WTC11 (cell line): ENCODE data around the gene RSL1D1. TPM values are rescaled to one million over a fixed set of nuclear protein-coding genes. Genes with fewer than 3 reads are reported as not detected.

ENCODE experiments used
- ATAC-seq: fragments of 200-7000 bp; cut with Tn5 transposase; 2 replicates; pipeline ENCODE4 v1.10.0; 2021; ENCODE audit warnings: mild to moderate bottlenecking, moderate library complexity
- CTCF ChIA-PET: fragments of 300-600 bp; sonication (Branson Sonifier 250); formaldehyde crosslinking; loops from one replicate; lab custom pipeline; 2021; ENCODE audit warnings: antibody characterized with exemption; lab: Charles Lee
- POLR2A ChIA-PET: fragments of 350-600 bp; sonication (Branson Sonifier 250); formaldehyde crosslinking; loops from one replicate; lab custom pipeline; 2021; ENCODE audit warnings: antibody characterized with exemption; lab: Charles Lee
- DNase-seq: peaks from one replicate; pipeline ENCODE4 v3.0.0; 2021; ENCODE audit warnings: low spot score
- H3K27ac Mint-ChIP-seq: 2 replicates; pipeline ENCODE4 v1.8.0; 2021; ENCODE audit warnings: mixed read lengths
- H3K27me3 Mint-ChIP-seq: 2 replicates; pipeline ENCODE4 v1.8.0; 2021; ENCODE audit warnings: low read depth, mild to moderate bottlenecking, moderate library complexity, mixed read lengths
- H3K36me3 Mint-ChIP-seq: 2 replicates; pipeline ENCODE4 v1.8.0; 2021; ENCODE audit warnings: mixed read lengths
- H3K4me1 Mint-ChIP-seq: 2 replicates; pipeline ENCODE4 v1.8.0; 2022; ENCODE audit warnings: mixed read lengths
- H3K4me3 Mint-ChIP-seq: 2 replicates; pipeline ENCODE4 v1.8.0; 2021; ENCODE audit warnings: mild to moderate bottlenecking, moderate library complexity, mixed read lengths
- H3K9me3 Mint-ChIP-seq: 2 replicates; pipeline ENCODE4 v1.8.0; 2021; ENCODE audit warnings: mixed read lengths
- CREB1 ChIP-seq: sonication (generic); formaldehyde crosslinking; IDR thresholded peaks from 2 replicates; pipeline ENCODE4 v1.8.0; 2023; ENCODE audit warnings: mild to moderate bottlenecking, missing genetic modification reagents
- ESRRA ChIP-seq: sonication (generic); formaldehyde crosslinking; IDR thresholded peaks from 2 replicates; pipeline ENCODE4 v1.8.1; 2022; ENCODE audit warnings: mild to moderate bottlenecking, missing genetic modification reagents, borderline replicate concordance
- FOXJ3 ChIP-seq: sonication (generic); formaldehyde crosslinking; IDR thresholded peaks from 2 replicates; pipeline ENCODE4 v1.9.0; 2021; ENCODE audit warnings: missing genetic modification reagents, mild to moderate bottlenecking, borderline replicate concordance
- FOXP1 ChIP-seq: sonication (generic); formaldehyde crosslinking; IDR thresholded peaks from 2 replicates; pipeline ENCODE4 v1.8.0; 2022; ENCODE audit warnings: missing genetic modification reagents, mild to moderate bottlenecking, moderate library complexity, borderline replicate concordance
- HMGA2 ChIP-seq: fragments of 250-450 bp; sonication (Bioruptor Pico); IDR thresholded peaks from 2 replicates; pipeline ENCODE4 v1.4.0; 2021; ENCODE audit warnings: mild to moderate bottlenecking, moderate library complexity
- JUN ChIP-seq: sonication (generic); formaldehyde crosslinking; IDR thresholded peaks from 2 replicates; pipeline ENCODE4 v1.8.0; 2023; ENCODE audit warnings: mild to moderate bottlenecking, missing genetic modification reagents
- MXD4 ChIP-seq: fragments of 250-450 bp; sonication (Bioruptor Pico); IDR thresholded peaks from 2 replicates; pipeline ENCODE4 v1.8.0; 2021; ENCODE audit warnings: mild to moderate bottlenecking, moderate library complexity, borderline replicate concordance
- NFYB ChIP-seq: sonication (generic); formaldehyde crosslinking; conservative IDR thresholded peaks from 2 replicates; pipeline ENCODE4 v1.8.0; 2022; ENCODE audit warnings: low read depth, missing genetic modification reagents
- NR1H2 ChIP-seq: sonication (generic); formaldehyde crosslinking; IDR thresholded peaks from 2 replicates; pipeline ENCODE4 v1.9.0; 2021; ENCODE audit warnings: mild to moderate bottlenecking, moderate library complexity, missing genetic modification reagents
- OVOL2 ChIP-seq: fragments of 250-450 bp; sonication (Bioruptor Pico); IDR thresholded peaks from 2 replicates; pipeline ENCODE4 v1.9.0; 2021; ENCODE audit warnings: mild to moderate bottlenecking, borderline replicate concordance
- SMAD4 ChIP-seq: sonication (generic); formaldehyde crosslinking; IDR thresholded peaks from 2 replicates; pipeline ENCODE4 v1.8.0; 2022; ENCODE audit warnings: mild to moderate bottlenecking, missing genetic modification reagents
- SP1 ChIP-seq: sonication (generic); formaldehyde crosslinking; conservative IDR thresholded peaks from 2 replicates; pipeline ENCODE4 v1.8.1; 2022; ENCODE audit warnings: missing genetic modification reagents
- TP53 ChIP-seq: sonication (generic); formaldehyde crosslinking; IDR thresholded peaks from 2 replicates; pipeline ENCODE4 v1.8.1; 2023; ENCODE audit warnings: mild to moderate bottlenecking, missing genetic modification reagents
- ZNF416 ChIP-seq: fragments of 250-450 bp; sonication (Bioruptor Pico); IDR thresholded peaks from 2 replicates; pipeline ENCODE4 v1.9.0; 2021; ENCODE audit warnings: mild to moderate bottlenecking, inconsistent platforms
- total RNA-seq: library from RNA; stranded (reverse); gene quantifications from 3 replicates; pipeline ENCODE4 v1.2.3, GENCODE V29; 2021
- TF ChIP-seq, protein P1 (sequence below): sonication (generic); formaldehyde crosslinking; IDR thresholded peaks from 2 replicates; pipeline ENCODE4 v1.8.1; 2023; ENCODE audit warnings: mild to moderate bottlenecking, moderate library complexity, missing genetic modification reagents
- TF ChIP-seq, protein P2 (sequence below): fragments of 250-450 bp; sonication (Bioruptor Pico); IDR thresholded peaks from 2 replicates; pipeline ENCODE4 v1.9.0; 2021; ENCODE audit warnings: mild to moderate bottlenecking
- TF ChIP-seq, protein P3 (sequence below): fragments of 250-450 bp; sonication (Bioruptor Pico); IDR thresholded peaks from 2 replicates; pipeline ENCODE4 v1.9.0; 2021; ENCODE audit warnings: mild to moderate bottlenecking
- TF ChIP-seq, protein P4 (sequence below): sonication (generic); formaldehyde crosslinking; conservative IDR thresholded peaks from 2 replicates; pipeline ENCODE4 v1.8.1; 2023; ENCODE audit warnings: mild to moderate bottlenecking, low read depth, missing genetic modification reagents, moderate library complexity
- TF ChIP-seq, protein P5 (sequence below): sonication (generic); formaldehyde crosslinking; IDR thresholded peaks from 2 replicates; pipeline ENCODE4 v1.8.0; 2023; ENCODE audit warnings: mild to moderate bottlenecking, missing genetic modification reagents
- TF ChIP-seq, protein P6 (sequence below): sonication (generic); formaldehyde crosslinking; IDR thresholded peaks from 2 replicates; pipeline ENCODE4 v1.8.0; 2022; ENCODE audit warnings: mild to moderate bottlenecking, missing genetic modification reagents

The RSL1D1 gene
- total RNA-seq, 1 experiment from 2014 or later = 227 TPM

DNA sequence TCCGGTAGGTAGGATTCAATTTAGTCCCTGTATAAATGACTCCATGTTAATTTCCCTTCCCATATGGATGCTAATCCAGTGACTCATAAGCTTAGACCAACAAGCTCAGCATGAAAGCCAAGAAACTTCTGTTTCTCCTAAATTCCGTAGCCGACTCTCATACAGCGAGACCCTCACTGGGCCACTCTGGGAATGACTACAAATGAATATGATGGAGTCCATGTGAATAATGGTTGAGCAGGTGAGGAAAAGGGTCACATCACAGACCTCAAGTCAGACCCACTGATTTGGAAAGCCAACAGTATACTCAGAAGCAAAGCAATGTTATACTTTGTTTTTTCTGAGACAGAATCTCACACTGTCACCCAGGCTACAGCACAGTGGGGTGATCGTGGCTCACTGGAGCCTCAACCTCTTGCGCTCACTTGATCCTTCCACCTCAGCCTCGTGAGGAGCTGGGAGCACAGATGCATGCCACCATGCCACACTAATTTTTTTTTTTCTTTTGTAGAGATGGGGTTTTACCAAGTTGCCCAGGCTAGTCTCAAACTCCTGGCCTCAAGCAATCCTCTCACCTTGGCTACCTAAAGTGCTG lies 14.6 kb downstream of the RSL1D1 start:
- ATAC-seq = peak; percentile 50
- no peak overlapping the region for H3K4me3 Mint-ChIP-seq
- no peaks in the 10 kb centered on the region for H3K9me3 Mint-ChIP-seq
- H3K27ac Mint-ChIP-seq = peak overlapping the region; percentile 98
- ChIA-PET POLR2A (interaction anchor here (1.1 kb wide), 1 partner anchor 39 kb away, joined by 3 read pairs; the partner anchor contains the start of gene ZC3H7A), CTCF (interaction anchor here (0.6 to 2.1 kb wide), 3 partner anchors 39 to 122 kb away, joined by 3 to 11 read pairs (median 6); partner anchors contain the start of gene ZC3H7A)
- no peak for DNase-seq
- TF ChIP-seq NFYB (CRISPR knock-in tag) = no peak
- no peak for TF ChIP-seq NR1H2 (CRISPR knock-in tag)
- TF ChIP-seq, protein P1, sequence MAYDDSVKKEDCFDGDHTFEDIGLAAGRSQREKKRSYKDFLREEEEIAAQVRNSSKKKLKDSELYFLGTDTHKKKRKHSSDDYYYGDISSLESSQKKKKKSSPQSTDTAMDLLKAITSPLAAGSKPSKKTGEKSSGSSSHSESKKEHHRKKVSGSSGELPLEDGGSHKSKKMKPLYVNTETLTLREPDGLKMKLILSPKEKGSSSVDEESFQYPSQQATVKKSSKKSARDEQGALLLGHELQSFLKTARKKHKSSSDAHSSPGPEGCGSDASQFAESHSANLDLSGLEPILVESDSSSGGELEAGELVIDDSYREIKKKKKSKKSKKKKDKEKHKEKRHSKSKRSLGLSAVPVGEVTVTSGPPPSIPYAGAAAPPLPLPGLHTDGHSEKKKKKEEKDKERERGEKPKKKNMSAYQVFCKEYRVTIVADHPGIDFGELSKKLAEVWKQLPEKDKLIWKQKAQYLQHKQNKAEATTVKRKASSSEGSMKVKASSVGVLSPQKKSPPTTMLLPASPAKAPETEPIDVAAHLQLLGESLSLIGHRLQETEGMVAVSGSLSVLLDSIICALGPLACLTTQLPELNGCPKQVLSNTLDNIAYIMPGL (CRISPR knock-in tag) = no peak
- TF ChIP-seq HMGA2 (CRISPR knock-in tag) = no peak
- H3K36me3 Mint-ChIP-seq = peaks cover 51% of the 10 kb centered on the region
- peaks cover 11% of the 10 kb centered on the region for H3K4me1 Mint-ChIP-seq
- H3K27me3 Mint-ChIP-seq = no peaks in the 10 kb centered on the region; the same call in 1 of the 2 replicates

DNA sequence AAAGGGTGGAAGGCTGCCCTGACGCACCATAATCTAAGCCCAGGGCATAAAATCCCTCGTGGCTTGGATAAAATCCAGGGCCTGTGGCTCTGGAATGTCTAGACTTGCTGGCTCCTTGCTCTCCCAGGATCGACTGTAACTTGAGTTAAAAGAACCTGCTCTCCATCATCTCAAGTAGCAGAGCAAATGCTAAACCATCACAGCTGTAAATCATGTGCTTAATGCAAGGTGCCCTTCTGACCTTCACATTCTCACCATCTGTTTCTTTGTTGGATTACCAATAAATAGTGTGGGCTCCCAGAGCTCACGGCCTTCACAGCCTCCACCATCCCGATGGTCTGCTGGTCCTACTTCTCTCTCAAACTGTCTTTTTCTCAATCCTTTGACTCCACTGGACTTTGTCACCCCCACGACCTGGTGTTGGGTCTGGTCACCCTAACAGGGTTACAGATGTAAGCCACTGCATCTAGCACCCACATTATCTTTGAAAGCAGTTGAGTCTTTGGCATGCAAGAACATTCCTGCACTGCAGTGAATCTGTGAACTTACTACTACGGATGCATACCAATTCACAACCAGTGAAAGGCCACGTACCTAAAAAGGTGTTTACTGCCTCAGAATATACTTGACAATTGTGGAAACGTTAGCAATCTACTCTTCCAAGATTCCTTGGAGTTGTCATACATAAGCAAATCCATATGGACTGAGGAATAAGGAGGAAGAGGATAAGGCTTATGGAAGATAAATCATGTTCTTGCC lies 15.3 kb downstream of the RSL1D1 start:
- H3K36me3 Mint-ChIP-seq = peaks cover 46% of the 10 kb centered on the region
- peaks cover 11% of the 10 kb centered on the region for H3K4me1 Mint-ChIP-seq
- ChIA-PET POLR2A (interaction anchor here (1.1 kb wide), 1 partner anchor 39 kb away, joined by 3 read pairs; the partner anchor contains the start of gene ZC3H7A), CTCF (interaction anchor here (1.8 to 2.1 kb wide), 2 partner anchors 39 to 122 kb away, joined by 6 to 11 read pairs; partner anchors contain the start of gene ZC3H7A)
- ATAC-seq (peak; percentile 14; the same call in 1 of the 2 replicates), DNase-seq (no peak)
- H3K27ac Mint-ChIP-seq = peak overlapping the region; percentile 98
- no peaks in the 10 kb centered on the region; the same call in 1 of the 2 replicates for H3K27me3 Mint-ChIP-seq
- H3K9me3 Mint-ChIP-seq = no peaks in the 10 kb centered on the region
- H3K4me3 Mint-ChIP-seq = no peak overlapping the region
- TF ChIP-seq FOXJ3 (no peak), TP53 (CRISPR knock-in tag) (no peak), MXD4 (CRISPR knock-in tag) (no peak), OVOL2 (CRISPR knock-in tag) (no peak), FOXP1 (CRISPR knock-in tag) (no peak), SMAD4 (CRISPR knock-in tag) (no peak), ZNF416 (CRISPR knock-in tag) (no peak), NR1H2 (CRISPR knock-in tag) (no peak), JUN (CRISPR knock-in tag) (no peak), SP1 (CRISPR knock-in tag) (no peak), CREB1 (no peak), ESRRA (CRISPR knock-in tag) (no peak), NFYB (CRISPR knock-in tag) (no peak)
- TF ChIP-seq, protein P2, sequence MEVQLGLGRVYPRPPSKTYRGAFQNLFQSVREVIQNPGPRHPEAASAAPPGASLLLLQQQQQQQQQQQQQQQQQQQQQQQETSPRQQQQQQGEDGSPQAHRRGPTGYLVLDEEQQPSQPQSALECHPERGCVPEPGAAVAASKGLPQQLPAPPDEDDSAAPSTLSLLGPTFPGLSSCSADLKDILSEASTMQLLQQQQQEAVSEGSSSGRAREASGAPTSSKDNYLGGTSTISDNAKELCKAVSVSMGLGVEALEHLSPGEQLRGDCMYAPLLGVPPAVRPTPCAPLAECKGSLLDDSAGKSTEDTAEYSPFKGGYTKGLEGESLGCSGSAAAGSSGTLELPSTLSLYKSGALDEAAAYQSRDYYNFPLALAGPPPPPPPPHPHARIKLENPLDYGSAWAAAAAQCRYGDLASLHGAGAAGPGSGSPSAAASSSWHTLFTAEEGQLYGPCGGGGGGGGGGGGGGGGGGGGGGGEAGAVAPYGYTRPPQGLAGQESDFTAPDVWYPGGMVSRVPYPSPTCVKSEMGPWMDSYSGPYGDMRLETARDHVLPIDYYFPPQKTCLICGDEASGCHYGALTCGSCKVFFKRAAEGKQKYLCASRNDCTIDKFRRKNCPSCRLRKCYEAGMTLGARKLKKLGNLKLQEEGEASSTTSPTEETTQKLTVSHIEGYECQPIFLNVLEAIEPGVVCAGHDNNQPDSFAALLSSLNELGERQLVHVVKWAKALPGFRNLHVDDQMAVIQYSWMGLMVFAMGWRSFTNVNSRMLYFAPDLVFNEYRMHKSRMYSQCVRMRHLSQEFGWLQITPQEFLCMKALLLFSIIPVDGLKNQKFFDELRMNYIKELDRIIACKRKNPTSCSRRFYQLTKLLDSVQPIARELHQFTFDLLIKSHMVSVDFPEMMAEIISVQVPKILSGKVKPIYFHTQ = peak; percentile 43; the same call in 1 of the 2 replicates
- TF ChIP-seq, protein P3, sequence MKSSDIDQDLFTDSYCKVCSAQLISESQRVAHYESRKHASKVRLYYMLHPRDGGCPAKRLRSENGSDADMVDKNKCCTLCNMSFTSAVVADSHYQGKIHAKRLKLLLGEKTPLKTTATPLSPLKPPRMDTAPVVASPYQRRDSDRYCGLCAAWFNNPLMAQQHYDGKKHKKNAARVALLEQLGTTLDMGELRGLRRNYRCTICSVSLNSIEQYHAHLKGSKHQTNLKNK (CRISPR knock-in tag) = no peak
- TF ChIP-seq, protein P4, sequence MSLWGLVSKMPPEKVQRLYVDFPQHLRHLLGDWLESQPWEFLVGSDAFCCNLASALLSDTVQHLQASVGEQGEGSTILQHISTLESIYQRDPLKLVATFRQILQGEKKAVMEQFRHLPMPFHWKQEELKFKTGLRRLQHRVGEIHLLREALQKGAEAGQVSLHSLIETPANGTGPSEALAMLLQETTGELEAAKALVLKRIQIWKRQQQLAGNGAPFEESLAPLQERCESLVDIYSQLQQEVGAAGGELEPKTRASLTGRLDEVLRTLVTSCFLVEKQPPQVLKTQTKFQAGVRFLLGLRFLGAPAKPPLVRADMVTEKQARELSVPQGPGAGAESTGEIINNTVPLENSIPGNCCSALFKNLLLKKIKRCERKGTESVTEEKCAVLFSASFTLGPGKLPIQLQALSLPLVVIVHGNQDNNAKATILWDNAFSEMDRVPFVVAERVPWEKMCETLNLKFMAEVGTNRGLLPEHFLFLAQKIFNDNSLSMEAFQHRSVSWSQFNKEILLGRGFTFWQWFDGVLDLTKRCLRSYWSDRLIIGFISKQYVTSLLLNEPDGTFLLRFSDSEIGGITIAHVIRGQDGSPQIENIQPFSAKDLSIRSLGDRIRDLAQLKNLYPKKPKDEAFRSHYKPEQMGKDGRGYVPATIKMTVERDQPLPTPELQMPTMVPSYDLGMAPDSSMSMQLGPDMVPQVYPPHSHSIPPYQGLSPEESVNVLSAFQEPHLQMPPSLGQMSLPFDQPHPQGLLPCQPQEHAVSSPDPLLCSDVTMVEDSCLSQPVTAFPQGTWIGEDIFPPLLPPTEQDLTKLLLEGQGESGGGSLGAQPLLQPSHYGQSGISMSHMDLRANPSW (CRISPR knock-in tag) = no peak
- TF ChIP-seq, protein P5, sequence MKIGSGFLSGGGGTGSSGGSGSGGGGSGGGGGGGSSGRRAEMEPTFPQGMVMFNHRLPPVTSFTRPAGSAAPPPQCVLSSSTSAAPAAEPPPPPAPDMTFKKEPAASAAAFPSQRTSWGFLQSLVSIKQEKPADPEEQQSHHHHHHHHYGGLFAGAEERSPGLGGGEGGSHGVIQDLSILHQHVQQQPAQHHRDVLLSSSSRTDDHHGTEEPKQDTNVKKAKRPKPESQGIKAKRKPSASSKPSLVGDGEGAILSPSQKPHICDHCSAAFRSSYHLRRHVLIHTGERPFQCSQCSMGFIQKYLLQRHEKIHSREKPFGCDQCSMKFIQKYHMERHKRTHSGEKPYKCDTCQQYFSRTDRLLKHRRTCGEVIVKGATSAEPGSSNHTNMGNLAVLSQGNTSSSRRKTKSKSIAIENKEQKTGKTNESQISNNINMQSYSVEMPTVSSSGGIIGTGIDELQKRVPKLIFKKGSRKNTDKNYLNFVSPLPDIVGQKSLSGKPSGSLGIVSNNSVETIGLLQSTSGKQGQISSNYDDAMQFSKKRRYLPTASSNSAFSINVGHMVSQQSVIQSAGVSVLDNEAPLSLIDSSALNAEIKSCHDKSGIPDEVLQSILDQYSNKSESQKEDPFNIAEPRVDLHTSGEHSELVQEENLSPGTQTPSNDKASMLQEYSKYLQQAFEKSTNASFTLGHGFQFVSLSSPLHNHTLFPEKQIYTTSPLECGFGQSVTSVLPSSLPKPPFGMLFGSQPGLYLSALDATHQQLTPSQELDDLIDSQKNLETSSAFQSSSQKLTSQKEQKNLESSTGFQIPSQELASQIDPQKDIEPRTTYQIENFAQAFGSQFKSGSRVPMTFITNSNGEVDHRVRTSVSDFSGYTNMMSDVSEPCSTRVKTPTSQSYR = no peak
- TF ChIP-seq, protein P6, sequence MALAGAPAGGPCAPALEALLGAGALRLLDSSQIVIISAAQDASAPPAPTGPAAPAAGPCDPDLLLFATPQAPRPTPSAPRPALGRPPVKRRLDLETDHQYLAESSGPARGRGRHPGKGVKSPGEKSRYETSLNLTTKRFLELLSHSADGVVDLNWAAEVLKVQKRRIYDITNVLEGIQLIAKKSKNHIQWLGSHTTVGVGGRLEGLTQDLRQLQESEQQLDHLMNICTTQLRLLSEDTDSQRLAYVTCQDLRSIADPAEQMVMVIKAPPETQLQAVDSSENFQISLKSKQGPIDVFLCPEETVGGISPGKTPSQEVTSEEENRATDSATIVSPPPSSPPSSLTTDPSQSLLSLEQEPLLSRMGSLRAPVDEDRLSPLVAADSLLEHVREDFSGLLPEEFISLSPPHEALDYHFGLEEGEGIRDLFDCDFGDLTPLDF = no peak
